Epithelial cell of prostate (primary cell): ENCODE results near the gene DBH.

ENCODE experiments used
- DNase-seq: peaks from one replicate; pipeline ENCODE4 v3.0.0-alpha.2; 2011; ENCODE audit warnings: low read depth, low spot score
- H3K27ac ChIP-seq: fragments of 450-650 bp; 2 replicates; pipeline ENCODE4 v1.5.1; 2017; ENCODE audit warnings: mild to moderate bottlenecking

Gene DBH

DNA sequence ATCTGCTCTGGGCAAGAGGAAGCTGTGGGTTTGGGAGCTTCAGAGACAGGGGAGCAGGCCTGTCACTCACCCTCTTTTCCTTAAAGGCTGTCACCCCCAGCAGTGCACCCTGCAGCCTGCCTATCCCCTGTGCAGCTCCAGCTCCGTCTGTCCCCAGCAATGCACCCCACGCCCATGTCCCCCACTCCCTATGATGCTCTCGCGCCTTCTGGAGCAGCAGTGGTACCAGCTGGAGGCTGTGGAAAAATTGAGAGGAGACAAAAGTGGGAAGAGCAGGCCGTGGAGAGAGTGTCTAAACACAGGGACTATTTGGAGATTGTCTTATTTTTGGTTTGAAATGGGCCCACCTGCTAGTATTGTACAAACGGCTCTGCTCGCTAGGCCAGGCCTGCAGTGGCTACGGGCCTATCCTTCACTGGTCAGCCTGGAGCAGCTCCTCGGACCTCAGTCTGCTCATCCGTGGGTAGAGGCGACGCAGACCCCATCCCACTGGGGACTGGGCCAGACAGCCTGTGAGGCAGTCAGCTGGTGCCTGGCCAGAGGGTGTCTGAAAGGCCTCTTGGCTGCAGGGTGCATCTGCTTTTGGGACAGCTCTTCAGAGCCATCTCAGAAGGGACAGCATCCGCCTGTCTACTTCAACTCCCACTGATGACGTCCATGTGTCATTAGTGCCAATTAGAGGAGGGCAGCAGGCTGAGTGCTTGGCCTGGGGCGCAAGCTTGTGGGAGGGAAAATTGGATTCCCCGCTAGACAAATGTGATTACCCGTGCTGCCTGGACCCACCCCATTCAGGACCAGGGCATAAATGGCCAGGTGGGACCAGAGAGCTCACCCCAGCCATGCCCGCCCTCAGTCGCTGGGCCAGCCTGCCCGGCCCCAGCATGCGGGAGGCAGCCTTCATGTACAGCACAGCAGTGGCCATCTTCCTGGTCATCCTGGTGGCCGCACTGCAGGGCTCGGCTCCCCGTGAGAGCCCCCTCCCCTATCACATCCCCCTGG is at the start of gene DBH:
TSS of gene DBH (plus strand) at position 831 of the 999 bp plus-strand sequence. CDS start at position 840, 9 bp downstream.
- no peak for DNase-seq
- H3K27ac ChIP-seq, result no peak within 1 kb of the TSS

DNA sequence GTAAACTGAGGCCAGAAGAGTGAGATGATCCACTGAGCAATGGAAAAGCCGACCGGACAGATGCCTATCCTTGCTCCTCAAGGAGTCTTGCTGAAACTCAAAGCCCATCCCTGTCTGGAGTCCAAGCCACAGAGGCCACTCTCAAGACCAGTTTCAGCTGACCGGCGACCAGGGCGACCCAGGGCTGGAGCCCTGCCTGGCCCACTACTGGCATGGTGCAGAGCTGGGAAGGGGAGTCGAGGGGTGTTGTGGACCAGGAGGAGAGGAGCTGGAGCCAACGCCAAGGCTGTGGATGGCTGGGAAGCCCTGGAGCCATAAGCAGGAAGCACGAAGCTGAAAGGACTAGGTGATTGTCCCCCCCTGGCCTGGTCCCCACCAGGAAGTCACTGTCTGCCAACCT is 49.1 kb upstream of the DBH start:
- H3K27ac ChIP-seq, result no peak overlapping the region
- no peak for DNase-seq

DNA sequence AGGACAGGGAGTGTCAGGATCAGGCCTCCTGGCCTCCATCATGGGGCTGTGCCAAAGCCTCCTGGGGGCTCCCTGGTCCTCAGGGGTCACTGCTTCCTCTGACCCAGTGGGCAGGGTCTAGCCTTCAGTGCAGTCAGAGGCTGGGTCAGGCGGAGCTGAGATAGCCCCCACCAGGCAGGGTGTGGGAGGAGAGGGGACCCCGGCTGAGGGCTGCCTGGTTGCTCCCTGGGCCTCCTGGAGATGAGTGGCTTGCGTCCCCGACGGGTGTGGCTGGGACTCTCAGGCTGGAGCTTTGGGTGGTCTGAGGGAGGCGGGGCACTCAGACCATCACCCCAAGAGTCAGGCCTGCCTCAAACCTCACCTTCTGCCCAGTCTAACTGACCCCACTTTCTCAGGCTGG is 48.7 kb upstream of the DBH start:
- no peak overlapping the region for H3K27ac ChIP-seq
- no peak for DNase-seq

DNA sequence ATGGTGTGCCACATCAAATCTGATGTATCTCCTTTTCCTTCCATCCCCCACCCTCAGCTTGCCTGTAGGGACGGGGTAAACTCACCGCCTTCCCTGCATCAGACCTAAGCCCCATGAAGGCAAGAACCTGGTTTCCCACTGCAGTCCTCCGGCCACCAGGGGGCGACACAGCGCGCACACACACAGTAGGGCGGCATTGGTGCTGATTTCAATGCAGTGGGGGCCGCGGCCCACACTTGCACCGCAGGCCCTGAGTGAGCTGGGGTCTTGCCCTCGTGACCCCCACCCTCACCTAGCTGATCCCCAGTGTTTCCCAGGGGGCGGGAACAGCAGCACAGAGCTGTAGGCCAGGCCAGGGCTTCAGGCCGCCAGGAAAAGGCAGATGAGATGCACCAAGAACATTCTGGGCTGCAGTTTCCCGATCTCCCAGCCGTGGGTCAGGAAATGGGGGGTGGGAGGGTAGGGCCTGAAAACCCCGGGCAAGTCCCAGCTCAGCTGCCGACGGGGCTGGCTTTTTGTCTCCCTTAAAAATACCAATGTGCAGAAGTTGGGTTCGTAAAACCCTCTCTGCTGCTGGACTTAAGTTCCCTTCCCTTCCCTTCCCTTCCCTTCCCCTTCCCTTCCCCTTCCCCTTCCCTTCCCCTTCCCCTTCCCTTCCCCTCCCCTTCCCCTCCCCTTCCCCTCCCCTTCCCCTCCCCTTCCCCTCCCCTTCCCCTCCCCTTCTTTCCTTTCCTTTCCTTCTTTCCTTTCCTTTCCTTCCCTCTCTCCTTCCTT is 46.5 kb upstream of the DBH start:
- H3K27ac ChIP-seq, result no peak overlapping the region
- no peak for DNase-seq

DNA sequence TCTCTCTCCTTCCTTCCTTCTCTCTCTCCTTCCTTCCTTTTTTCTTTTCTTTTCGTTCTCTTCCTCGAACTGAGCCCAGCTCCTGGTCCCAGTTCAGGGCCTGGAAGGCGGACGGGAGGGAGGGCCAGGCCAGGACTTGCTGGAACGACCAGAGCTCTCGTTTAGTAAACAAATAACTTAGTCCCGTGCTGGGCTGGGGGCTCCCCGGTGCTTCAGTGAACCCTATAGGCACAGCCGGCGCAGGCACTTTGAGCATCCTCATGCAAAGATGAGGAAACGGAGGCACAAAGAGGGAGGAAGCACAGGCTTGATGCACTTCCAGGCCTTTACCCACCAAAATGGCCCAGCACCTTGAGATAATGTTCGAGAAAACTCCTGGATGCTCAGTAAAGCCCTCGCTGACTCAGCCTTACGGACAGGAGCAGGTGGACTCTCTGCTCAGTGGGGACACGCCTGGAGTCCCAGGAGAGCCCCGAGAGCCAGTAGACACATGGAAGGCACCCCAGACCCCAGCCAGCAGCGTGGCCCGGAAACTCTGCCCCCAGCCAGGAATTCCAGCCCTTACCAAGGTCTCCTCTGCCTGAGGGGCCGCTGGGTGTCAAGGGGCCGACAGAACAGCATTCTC is 45.8 kb upstream of the DBH start:
- no peak for DNase-seq
- no peak overlapping the region for H3K27ac ChIP-seq

DNA sequence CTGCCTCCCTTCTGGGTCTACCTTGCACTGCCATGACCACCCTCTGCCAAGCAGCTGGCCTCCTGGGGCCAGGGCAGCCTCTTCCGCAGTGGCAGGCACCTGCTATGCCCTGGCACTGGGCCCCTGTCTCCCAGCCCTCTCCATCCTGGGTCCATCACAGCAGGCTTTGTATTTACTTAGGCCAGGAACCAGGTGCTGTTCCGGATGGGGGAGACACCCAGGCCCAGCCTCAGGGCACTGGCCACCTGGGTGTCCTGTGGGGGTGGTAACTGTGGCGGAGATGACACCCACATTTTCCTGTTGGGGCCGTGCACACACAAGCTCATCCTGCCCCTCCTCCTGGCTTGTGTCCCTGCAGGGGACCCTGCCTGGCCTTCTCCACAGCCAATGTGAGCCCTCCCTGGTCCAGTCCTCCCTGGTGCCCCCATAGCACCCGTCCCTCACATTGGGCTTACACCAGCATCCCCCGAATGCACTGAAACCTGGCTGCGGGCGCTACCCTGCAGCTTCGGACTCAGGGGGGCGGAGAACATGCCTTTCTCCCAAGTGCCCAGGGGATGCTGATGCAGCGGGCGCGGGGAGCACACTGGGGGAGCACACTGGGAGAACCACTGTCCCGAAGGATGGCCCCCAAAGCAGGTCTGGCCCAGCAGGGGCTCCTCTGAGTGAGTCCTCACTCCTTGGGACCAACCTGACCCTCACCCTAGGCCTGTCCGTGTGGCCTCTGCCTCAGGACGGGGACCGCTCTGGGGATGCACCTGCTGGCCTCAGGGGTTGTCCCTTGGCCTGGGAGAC is 44.9 kb upstream of the DBH start:
- H3K27ac ChIP-seq, result no peak overlapping the region
- no peak for DNase-seq

GRCh38 chr9:133591985-133592384 is 44.2 kb upstream of the DBH start:
- H3K27ac ChIP-seq, result no peak overlapping the region
- no peak for DNase-seq

GRCh38 chr9:133592731-133593409 is 43.3 kb upstream of the DBH start:
- H3K27ac ChIP-seq, result no peak overlapping the region
- DNase-seq, result no peak

GRCh38 chr9:133593587-133594253 is 42.4 kb upstream of the DBH start:
- DNase-seq, result no peak
- H3K27ac ChIP-seq, result no peak overlapping the region

- no peak for DNase-seq
- H3K27ac ChIP-seq, result no peak overlapping the region
Observed at GRCh38 chr9:133594310-133594709, 41.9 kb upstream of the DBH start.

DNA sequence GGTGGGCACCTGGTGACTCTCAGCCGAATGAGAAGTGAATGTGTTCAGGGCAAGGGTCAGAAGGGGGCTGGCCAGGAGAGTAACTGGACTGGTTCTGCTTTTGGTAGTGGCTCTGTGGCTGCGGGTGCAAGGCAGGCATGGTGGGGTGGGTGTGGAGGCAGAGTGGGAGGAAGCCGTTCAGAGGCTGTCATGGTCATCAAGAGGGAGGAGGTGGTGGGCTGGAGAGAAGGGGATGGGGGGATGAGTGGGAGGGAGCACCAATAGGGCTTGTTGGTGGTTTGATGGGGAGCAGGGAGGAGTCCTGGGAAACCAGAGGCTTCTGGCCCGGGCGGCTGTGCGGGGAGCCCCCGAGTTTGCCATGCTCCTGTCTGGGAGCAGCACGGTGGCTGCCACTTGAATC is 40.3 kb upstream of the DBH start:
- DNase-seq, result no peak
- no peak overlapping the region for H3K27ac ChIP-seq

- H3K27ac ChIP-seq, result no peak overlapping the region
- DNase-seq, result no peak
Observed at GRCh38 chr9:133597316-133597957, 38.7 kb upstream of the DBH start.

DNA sequence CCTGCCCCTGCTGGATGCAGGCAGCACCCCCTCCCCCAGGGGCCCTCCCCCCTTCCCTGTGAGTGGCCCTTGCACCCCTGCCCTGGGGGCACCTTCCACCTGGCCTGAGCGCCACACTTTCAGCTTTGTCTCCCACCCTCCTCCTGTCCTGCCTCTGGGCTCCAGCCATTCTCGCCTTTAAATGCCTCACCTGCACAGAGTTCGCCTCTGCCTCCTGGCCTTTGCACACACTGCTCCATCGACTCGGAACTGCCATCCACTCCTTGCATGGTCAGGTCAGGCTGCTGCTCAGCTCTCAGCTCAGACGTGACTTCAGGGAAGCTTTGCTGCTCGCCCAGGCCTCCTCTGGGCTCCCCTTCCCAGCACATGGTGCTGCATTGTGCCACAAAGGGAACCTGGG is 37.2 kb upstream of the DBH start:
- H3K27ac ChIP-seq, result no peak overlapping the region
- DNase-seq, result no peak

- H3K27ac ChIP-seq, result no peak overlapping the region
- no peak for DNase-seq
Observed at GRCh38 chr9:133599470-133600173, 36.5 kb upstream of the DBH start.

- no peak for DNase-seq
- H3K27ac ChIP-seq, result no peak overlapping the region
Observed at GRCh38 chr9:133600739-133601138, 35.4 kb upstream of the DBH start.

DNA sequence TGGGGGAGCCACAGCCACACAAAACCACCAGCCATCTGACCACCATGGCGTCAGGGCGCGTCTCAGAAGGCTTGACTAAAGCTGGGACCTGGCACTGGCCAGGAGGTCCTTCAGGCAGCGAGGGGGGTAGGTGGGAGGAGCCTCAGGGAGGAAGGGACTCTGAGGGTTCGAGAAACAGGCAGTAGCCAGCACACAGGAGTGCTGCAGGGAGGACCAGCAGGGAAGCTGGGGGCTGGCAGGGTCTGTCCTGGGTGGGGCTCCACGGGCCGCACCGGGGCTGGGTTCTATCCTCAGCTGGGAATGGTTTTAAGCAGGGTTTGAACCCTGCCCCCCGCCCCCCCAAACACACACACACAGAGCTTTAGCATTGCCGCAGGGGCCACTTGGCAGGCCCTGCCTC is 34.4 kb upstream of the DBH start:
- DNase-seq, result no peak
- H3K27ac ChIP-seq, result no peak overlapping the region

GRCh38 chr9:133602277-133602676 is 33.9 kb upstream of the DBH start:
- no peak overlapping the region for H3K27ac ChIP-seq
- DNase-seq, result no peak
